Gastrocnemius medialis (tissue), 4 donors: Measurements from ENCODE around the gene ATXN10. TPM values are rescaled to one million over a fixed set of nuclear protein-coding genes. Genes with fewer than 3 reads are reported as not detected.

Experiments used
- ATAC-seq, 2 donors: fragments of 150-250 bp; one replicate each; pipeline ENCODE4 v1.9.1; 2016
- DNase-seq, 2 donors: peaks; one replicate each; pipeline ENCODE4 v3.0.0-alpha.2; 2019
- H3K27ac ChIP-seq, 4 donors: fragments of 200-600 bp; sonication (generic); 1 replicate in 1 of 4; 2 replicates in 3 of 4; pipeline ENCODE4 v1.5.1; 2016 to 2018; ENCODE audit warnings: mild to moderate bottlenecking in 2 of 4, moderate library complexity in 1 of 4
- H3K27me3 ChIP-seq, 3 donors: fragments of 200-600 bp; sonication (generic) in 2 of 3; 1 replicate in 1 of 3; 2 replicates in 2 of 3; pipeline versions ENCODE4 v1.5.1 to v1.6.0; 2016 to 2019; ENCODE audit warnings: mild to moderate bottlenecking in 1 of 3, moderate library complexity in 1 of 3
- H3K36me3 ChIP-seq, 2 donors: fragments of 200-600 bp; sonication (generic) in 1 of 2; one replicate each; pipeline ENCODE4 v1.5.1; 2017 to 2018
- H3K4me1 ChIP-seq, 2 donors: fragments of 200-600 bp; sonication (generic) in 1 of 2; one replicate each; pipeline ENCODE4 v1.5.1; 2016 to 2017; ENCODE audit warnings: mild to moderate bottlenecking in 2 of 2
- H3K4me3 ChIP-seq, 4 donors: fragments of 200-600 bp; sonication (generic) in 3 of 4; 1 replicate in 1 of 4; 2 replicates in 3 of 4; pipeline ENCODE4 v1.5.1; 2016 to 2019; ENCODE audit warnings: mild to moderate bottlenecking in 2 of 4
- H3K9me3 ChIP-seq, 3 donors: fragments of 200-600 bp; sonication (generic) in 2 of 3; 1 replicate in 1 of 3; 2 replicates in 2 of 3; pipeline ENCODE4 v1.5.1; 2016 to 2019
- POLR2A ChIP-seq, 2 donors: fragments of 450-650 bp; IDR thresholded peaks; one replicate each; pipeline ENCODE4 v1.6.1; 2017; ENCODE audit warnings: antibody characterized with exemption in 2 of 2, mild to moderate bottlenecking in 2 of 2, moderate library complexity in 2 of 2
- in situ Hi-C, 4 donors: fragments of 200-750 bp; cut with MboI; loops; one replicate each; pipeline versions ENCODE4 v1.15.0 to v1.8.0; 2017; ENCODE audit warnings: low sequenced_read_pairs in 4 of 4
- intact Hi-C: fragments of 100-400 bp; cut with DNase I; formaldehyde crosslinking; loops from one replicate; pipeline ENCODE4 v1.15.1; 2023; ENCODE audit warnings: low total_unique reads
- total RNA-seq, 4 donors: library from RNA; depleted of rRNA; stranded (reverse); fragments of >200 nt; gene quantifications; one replicate each; pipeline versions ENCODE4 v1.1.0 to v1.2.3, GENCODE V29; 2016
- TF ChIP-seq, protein P1 (sequence below), 5 experiments: fragments of 450-650 bp in 3 of 5; fragments of 200-600 bp in 2 of 5; sonication (generic) in 2 of 5; IDR thresholded peaks in 4 of 5; conservative IDR thresholded peaks in 1 of 5; 1 replicate in 4 of 5; 2 replicates in 1 of 5; pipeline ENCODE4 v1.5.1; 2016 to 2019; ENCODE audit warnings: antibody characterized with exemption in 5 of 5, mild to moderate bottlenecking in 3 of 5, moderate library complexity in 3 of 5

The ATXN10 gene
- total RNA-seq, 4 donors from 2014 or later = 52.9 to 98.9 (median 78.5) TPM

DNA sequence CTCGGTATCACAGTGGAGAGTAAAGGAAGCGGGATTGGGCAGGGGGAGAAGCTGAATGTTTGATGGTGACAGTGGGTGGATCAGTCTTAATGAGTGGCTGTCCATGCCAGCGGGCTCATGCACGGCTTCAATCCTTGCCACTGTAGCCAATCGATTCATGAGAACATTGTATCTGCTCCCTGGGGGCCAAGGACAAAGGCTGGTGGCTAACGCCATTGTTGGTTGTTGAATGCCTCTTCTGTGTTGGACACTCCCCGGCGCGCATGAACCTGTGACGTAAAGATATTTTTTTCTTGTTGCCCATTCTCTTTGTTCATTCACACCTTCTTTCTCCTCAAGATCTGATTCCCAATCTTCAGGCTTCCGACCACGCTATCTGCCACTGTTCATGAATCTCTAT lies 20.9 kb upstream of the ATXN10 start:
- intact Hi-C loops (no loop called here), in situ Hi-C loops (loop anchor here in 1 of 4 donors (10.0 kb wide), 1 partner anchor 334 kb away; no protein-coding TSS in a partner anchor)
- Histone ChIP-seq H3K27ac (no peak overlapping the region), H3K9me3 (no peaks in the 10 kb centered on the region), H3K36me3 (no peaks in the 10 kb centered on the region), H3K4me1 (no peaks in the 10 kb centered on the region), H3K4me3 (no peak overlapping the region), H3K27me3 (peaks cover 3 to 14% (median 6%) of the 10 kb centered on the region in 3 donors)
- DNase-seq (no peak), ATAC-seq (no peak)
- TF ChIP-seq, protein P1, sequence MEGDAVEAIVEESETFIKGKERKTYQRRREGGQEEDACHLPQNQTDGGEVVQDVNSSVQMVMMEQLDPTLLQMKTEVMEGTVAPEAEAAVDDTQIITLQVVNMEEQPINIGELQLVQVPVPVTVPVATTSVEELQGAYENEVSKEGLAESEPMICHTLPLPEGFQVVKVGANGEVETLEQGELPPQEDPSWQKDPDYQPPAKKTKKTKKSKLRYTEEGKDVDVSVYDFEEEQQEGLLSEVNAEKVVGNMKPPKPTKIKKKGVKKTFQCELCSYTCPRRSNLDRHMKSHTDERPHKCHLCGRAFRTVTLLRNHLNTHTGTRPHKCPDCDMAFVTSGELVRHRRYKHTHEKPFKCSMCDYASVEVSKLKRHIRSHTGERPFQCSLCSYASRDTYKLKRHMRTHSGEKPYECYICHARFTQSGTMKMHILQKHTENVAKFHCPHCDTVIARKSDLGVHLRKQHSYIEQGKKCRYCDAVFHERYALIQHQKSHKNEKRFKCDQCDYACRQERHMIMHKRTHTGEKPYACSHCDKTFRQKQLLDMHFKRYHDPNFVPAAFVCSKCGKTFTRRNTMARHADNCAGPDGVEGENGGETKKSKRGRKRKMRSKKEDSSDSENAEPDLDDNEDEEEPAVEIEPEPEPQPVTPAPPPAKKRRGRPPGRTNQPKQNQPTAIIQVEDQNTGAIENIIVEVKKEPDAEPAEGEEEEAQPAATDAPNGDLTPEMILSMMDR (IDR thresholded peaks at IDR 0.05 in 4 of 5, conservative IDR thresholded peaks at IDR 0.05 in 1 of 5) = no peak
- TF ChIP-seq POLR2A (IDR thresholded peaks at IDR 0.05) = no peak

DNA sequence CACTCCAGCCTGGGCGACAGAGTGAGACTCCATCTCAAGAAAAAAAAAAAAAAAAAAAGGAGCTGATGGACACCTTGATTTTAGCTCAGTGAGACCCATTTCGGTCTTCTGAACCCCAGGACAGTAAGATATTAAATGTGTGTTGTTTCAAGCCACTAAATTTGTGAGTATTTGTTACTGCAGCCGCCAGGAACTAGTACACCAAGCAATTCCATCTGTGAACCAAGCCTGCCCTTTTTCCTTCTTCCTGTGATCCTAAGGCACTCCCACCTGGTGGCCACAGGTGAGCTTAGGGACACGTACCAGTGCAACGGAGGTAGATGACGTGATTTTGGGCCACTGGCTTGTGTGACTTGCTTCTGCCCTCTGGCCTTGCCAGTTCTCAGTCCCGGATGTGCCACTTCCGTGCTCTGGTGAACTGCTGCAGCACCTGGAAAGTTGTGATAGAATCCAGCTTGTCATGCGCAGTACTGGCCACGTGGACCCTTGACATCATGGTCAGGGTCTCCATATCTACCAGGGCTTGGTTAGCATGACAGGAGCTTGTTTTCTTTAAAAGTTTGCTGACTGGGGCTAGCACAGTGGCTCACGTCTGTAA lies 19.6 kb upstream of the ATXN10 start:
- DNase-seq (no peak), ATAC-seq (no peak)
- peaks cover 3 to 14% (median 6%) of the 10 kb centered on the region in 3 donors for H3K27me3 ChIP-seq
- no peaks in the 10 kb centered on the region for H3K4me1 ChIP-seq
- intact Hi-C loops = no loop called here
- TF ChIP-seq POLR2A (IDR thresholded peaks at IDR 0.05) = no peak
- TF ChIP-seq, protein P1 (IDR thresholded peaks at IDR 0.05 in 4 of 5, conservative IDR thresholded peaks at IDR 0.05 in 1 of 5) = no peak
- no peak overlapping the region for H3K4me3 ChIP-seq
- H3K9me3 ChIP-seq = no peaks in the 10 kb centered on the region
- no peak overlapping the region for H3K27ac ChIP-seq
- no peaks in the 10 kb centered on the region for H3K36me3 ChIP-seq
- in situ Hi-C loops = loop anchor here in 1 of 4 donors (10.0 kb wide), 1 partner anchor 333 kb away; no protein-coding TSS in a partner anchor

DNA sequence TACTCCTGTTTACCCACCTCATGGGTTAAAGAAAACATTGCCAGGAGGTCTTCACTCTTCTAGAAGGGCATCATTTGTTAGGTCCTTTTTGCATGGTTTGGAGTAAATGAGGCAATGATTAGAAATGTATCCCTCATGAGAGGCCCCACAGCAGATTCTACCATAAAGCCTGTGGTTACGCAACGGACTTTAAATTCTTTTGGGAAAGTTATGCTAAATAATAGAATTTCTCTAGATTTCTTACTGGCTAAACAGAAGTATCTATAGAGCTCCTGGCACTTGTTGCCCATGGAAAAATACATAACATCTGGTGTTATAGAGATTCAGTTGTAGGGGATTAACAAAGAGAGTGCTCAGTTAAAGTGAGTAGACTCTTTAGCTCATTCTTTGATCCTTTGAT lies 15.1 kb upstream of the ATXN10 start:
- no peak for ATAC-seq
- Histone ChIP-seq H3K9me3 (no peaks in the 10 kb centered on the region), H3K4me3 (no peak overlapping the region), H3K4me1 (no peaks in the 10 kb centered on the region), H3K27me3 (peaks cover under 1 to 3% (median 3%) of the 10 kb centered on the region in 3 donors), H3K36me3 (no peaks in the 10 kb centered on the region), H3K27ac (no peak overlapping the region)
- intact Hi-C loops = no loop called here
- TF ChIP-seq, protein P1 (IDR thresholded peaks at IDR 0.05 in 4 of 5, conservative IDR thresholded peaks at IDR 0.05 in 1 of 5) = no peak
- no peak for TF ChIP-seq POLR2A (IDR thresholded peaks at IDR 0.05)
- no peak for DNase-seq
- in situ Hi-C loops = loop anchor here in 1 of 4 donors (10.0 kb wide), 1 partner anchor 328 kb away; no protein-coding TSS in a partner anchor

DNA sequence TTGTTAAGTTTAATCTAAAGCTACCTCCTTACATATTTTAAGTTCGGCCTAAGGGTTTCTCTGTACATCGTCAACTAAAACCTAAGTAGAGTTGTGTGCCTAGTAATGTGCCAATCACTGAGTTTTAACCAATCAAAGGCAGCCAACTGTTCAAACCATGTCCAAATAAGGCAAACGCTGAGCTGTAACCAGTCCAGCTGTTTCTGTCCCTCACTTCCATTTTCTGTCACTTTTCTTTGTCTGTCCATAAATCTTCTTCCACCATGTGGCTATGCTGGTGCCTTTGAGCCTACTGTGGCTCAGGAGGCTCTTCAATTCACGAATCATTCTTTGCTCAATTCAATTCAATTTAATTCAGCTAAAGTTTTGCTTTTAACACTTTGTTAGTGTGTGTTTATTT lies 13.9 kb upstream of the ATXN10 start:
- H3K27ac ChIP-seq = no peak overlapping the region
- TF ChIP-seq, protein P1 (IDR thresholded peaks at IDR 0.05 in 4 of 5, conservative IDR thresholded peaks at IDR 0.05 in 1 of 5) = no peak
- TF ChIP-seq POLR2A (IDR thresholded peaks at IDR 0.05) = no peak
- in situ Hi-C loops = loop anchor here in 1 of 4 donors (10.0 kb wide), 1 partner anchor 327 kb away; no protein-coding TSS in a partner anchor

More for the DNA sequence above, 13.9 kb upstream of the ATXN10 start:
- DNase-seq (no peak), ATAC-seq (no peak)
- H3K4me3 ChIP-seq = no peak overlapping the region
- intact Hi-C loops = no loop called here
- H3K4me1 ChIP-seq = no peaks in the 10 kb centered on the region
- no peaks in the 10 kb centered on the region for H3K9me3 ChIP-seq
- H3K36me3 ChIP-seq = no peaks in the 10 kb centered on the region
- peaks cover 0 to 3% (median 0%) of the 10 kb centered on the region in 3 donors for H3K27me3 ChIP-seq
